Erythroblast (primary cell): Measurements from ENCODE around the gene C2CD4C.

Experiments
- GATA1 ChIP-seq: IDR thresholded peaks from 2 replicates; pipeline ENCODE4 v1.6.1; 2011; ENCODE audit warnings: low read depth, mild to moderate bottlenecking, control low read depth, low read length, moderate library complexity
- POLR2A ChIP-seq: IDR thresholded peaks from 2 replicates; pipeline ENCODE4 v1.6.1; 2011; ENCODE audit warnings: mild to moderate bottlenecking, low read length

- TF ChIP-seq POLR2A (no peak), GATA1 (no peak)
Observed at GRCh38 chr19:410243-410781, 1.4 kb upstream of the C2CD4C start.
